Left ventricle myocardium inferior (tissue), 1 donor: Measurements from ENCODE around the gene PPP2R2B. TPM values are rescaled to one million over a fixed set of nuclear protein-coding genes. Genes with fewer than 3 reads are reported as not detected.
"Not testable (repeated sequence)": the region's sequence is repeated elsewhere in the genome, so short reads cannot be mapped to it uniquely, and the experiment has no call there.

Experiments
- DNase-seq: peaks from one replicate; pipeline ENCODE4 v3.0.0-alpha.2; 2020
- H3K27ac ChIP-seq: fragments of 200-600 bp; replicated peaks from 2 replicates; pipeline ENCODE4 v1.8.0; 2021
- H3K27me3 ChIP-seq: fragments of 200-600 bp; 2 replicates; pipeline ENCODE4 v1.8.0; 2021; ENCODE audit warnings: low read depth
- H3K36me3 ChIP-seq: fragments of 200-600 bp; 2 replicates; pipeline ENCODE4 v1.8.0; 2021
- H3K4me1 ChIP-seq: fragments of 200-600 bp; 2 replicates; pipeline ENCODE4 v1.8.0; 2021
- H3K4me3 ChIP-seq: fragments of 200-600 bp; 2 replicates; pipeline ENCODE4 v1.8.0; 2021; ENCODE audit warnings: mild to moderate bottlenecking, moderate library complexity
- H3K9me3 ChIP-seq: fragments of 200-600 bp; replicated peaks from 2 replicates; pipeline ENCODE4 v1.8.0; 2021
- intact Hi-C: fragments of 100-400 bp; cut with micrococcal nuclease; formaldehyde crosslinking; loops from one replicate; pipeline ENCODE4 v1.11.0; 2022
- total RNA-seq: library from RNA; stranded (reverse); fragmentation: NEBNext Ultra II Directional; extraction: Animal tissue kit (Norgen Biotek cat#: 25700); gene quantifications from one replicate; pipeline ENCODE4 v1.2.1, GENCODE V29; 2021
- TF ChIP-seq, protein P1 (sequence below): fragments of 200-600 bp; IDR thresholded peaks from 2 replicates; pipeline ENCODE4 v1.8.0; 2021; ENCODE audit warnings: antibody characterized with exemption, mild to moderate bottlenecking, borderline replicate concordance
- donor health status: DM: no; HTN: yes; CAD: no; lungs with severe emphysema.

PPP2R2B gene
- total RNA-seq, 1 donor from 2014 or later, result 0.11 TPM

DNA sequence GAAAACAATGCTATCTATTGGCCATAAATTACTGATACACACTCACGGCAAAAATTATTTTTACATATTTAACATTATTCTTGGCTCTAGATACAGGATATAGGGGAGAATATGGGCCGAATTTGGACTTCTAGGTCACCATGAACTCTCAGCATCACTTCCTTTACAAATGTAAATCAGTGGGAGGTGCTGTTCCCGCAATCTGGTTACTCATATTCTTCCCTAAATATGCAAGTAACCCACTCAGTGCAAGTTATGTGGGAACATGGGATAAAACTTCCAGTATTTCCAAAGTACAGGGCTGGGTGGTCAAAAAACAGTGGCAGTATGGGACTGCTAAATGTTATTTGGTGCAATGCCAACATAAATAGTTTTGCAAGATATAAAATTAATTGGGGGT is 145.6 kb downstream of the PPP2R2B start:
- Histone ChIP-seq H3K27ac (no peak overlapping the region), H3K36me3 (no peaks in the 10 kb centered on the region), H3K9me3 (peaks cover 29% of the 10 kb centered on the region), H3K4me1 (no peaks in the 10 kb centered on the region), H3K27me3 (no peaks in the 10 kb centered on the region), H3K4me3 (no peak overlapping the region)
- TF ChIP-seq, protein P1, sequence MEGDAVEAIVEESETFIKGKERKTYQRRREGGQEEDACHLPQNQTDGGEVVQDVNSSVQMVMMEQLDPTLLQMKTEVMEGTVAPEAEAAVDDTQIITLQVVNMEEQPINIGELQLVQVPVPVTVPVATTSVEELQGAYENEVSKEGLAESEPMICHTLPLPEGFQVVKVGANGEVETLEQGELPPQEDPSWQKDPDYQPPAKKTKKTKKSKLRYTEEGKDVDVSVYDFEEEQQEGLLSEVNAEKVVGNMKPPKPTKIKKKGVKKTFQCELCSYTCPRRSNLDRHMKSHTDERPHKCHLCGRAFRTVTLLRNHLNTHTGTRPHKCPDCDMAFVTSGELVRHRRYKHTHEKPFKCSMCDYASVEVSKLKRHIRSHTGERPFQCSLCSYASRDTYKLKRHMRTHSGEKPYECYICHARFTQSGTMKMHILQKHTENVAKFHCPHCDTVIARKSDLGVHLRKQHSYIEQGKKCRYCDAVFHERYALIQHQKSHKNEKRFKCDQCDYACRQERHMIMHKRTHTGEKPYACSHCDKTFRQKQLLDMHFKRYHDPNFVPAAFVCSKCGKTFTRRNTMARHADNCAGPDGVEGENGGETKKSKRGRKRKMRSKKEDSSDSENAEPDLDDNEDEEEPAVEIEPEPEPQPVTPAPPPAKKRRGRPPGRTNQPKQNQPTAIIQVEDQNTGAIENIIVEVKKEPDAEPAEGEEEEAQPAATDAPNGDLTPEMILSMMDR, result no peak
- intact Hi-C loops, result no loop called here
- no peak for DNase-seq

DNA sequence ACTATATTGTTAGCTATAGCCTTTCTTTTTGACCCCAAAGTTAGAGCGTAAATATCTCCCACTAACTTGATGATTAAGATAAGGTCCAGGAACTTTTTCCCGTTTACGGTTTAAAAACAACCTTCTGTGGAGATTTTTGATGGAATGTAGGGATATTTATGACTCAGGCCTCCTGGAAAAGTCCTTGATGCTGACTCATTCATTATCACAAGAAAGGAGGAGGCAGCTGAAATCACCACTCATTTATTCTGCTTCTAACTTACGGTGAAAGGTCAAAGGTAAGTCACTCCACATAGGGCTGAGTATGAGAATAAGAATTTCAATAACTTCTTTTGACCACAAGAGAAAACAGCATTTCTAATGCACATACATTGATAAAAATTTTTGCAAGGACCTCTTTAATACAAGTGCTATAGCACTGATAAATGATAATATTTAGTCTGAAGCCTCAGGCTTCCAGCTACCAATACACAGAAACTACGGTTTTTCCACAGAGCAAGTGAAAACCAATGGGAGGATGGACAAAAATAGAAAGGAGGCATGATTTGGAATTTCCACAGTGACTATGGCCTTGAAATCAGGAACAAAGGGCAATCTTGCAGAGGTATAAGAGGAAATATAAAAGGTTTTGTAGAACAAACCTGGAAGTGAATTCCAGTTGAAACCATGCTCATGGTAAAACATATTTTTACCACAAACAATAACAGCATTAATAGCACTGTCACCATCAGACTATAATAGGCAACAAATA is 146.5 kb downstream of the PPP2R2B start:
- no peaks in the 10 kb centered on the region for H3K36me3 ChIP-seq
- TF ChIP-seq, protein P1, result no peak
- H3K27me3 ChIP-seq, result no peaks in the 10 kb centered on the region
- no peak overlapping the region for H3K4me3 ChIP-seq
- DNase-seq, result no peak
- H3K4me1 ChIP-seq, result no peaks in the 10 kb centered on the region
- H3K9me3 ChIP-seq, result peaks cover 29% of the 10 kb centered on the region
- intact Hi-C loops, result no loop called here
- H3K27ac ChIP-seq, result no peak overlapping the region

DNA sequence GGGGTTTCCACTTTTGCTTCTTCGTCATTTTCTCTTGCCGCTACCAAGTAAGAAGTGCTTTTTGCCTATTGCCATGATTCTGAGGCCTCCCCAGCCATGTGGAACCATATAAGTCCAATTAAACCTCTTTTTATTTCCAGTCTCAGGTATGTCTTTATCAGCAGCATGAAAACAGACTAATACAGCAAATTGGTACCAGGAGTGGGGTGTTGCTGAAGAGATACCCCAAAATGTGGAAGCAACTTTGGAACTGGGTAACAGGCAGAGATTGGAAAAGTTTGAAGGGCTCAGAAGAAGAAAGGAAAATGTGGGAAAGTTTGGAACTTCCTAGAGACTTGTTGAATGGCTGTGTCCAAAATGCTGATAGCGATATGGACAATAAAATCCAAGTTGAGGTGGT is 149.8 kb downstream of the PPP2R2B start:
- not testable (repeated sequence) for H3K36me3 ChIP-seq

DNA sequence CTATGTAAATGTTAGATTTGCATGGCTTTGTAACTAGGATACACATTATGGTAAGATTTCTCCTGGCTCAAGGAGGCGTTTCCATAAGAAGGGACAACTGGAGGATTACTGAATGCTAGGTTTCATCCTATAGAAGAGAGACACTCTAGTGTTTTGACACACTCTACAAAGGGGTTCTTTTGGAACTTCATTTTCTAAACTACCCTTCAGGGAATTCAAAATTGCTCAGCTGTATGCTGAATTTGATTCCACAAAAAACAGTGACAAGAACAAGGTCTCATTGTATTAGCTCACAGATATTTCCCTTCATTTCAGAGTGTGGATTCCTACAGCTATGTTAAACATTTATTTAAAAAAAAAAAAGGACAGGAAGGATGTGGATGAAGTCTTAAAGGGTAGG is 151.7 kb downstream of the PPP2R2B start:
- intact Hi-C loops, result no loop called here
- H3K4me3 ChIP-seq, result no peak overlapping the region
- H3K27ac ChIP-seq, result no peak overlapping the region
- DNase-seq, result no peak
- H3K9me3 ChIP-seq, result peaks cover 29% of the 10 kb centered on the region
- H3K4me1 ChIP-seq, result no peaks in the 10 kb centered on the region
- no peaks in the 10 kb centered on the region for H3K36me3 ChIP-seq
- TF ChIP-seq, protein P1, result no peak
- no peaks in the 10 kb centered on the region for H3K27me3 ChIP-seq

More for the DNA sequence above, 149.8 kb downstream of the PPP2R2B start:
- peaks cover 29% of the 10 kb centered on the region for H3K9me3 ChIP-seq
- DNase-seq, H3K4me3 ChIP-seq, H3K27ac ChIP-seq, intact Hi-C loops, H3K4me1 ChIP-seq, H3K27me3 ChIP-seq: not testable (repeated sequence)

DNA sequence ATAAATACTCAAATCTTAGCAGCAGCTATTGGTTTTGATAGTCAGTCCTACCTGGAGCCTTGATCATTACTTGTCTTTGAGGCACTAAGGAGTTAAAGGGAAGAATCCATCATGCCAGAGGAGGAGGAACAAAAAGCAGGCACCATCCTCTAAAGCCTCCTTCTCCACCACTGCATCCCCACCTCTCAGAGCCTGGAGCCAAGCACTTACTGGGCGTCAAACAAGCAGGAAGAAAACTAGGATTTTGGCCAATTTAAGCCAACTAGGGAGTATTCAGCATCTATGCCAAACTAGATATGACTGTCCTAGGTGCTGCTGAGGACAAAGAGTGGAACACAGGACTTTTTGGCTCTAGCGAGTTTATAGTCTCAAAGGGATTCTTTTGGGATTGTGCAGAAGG is 152.5 kb downstream of the PPP2R2B start:
- no peak for DNase-seq
- intact Hi-C loops, result no loop called here

DNA sequence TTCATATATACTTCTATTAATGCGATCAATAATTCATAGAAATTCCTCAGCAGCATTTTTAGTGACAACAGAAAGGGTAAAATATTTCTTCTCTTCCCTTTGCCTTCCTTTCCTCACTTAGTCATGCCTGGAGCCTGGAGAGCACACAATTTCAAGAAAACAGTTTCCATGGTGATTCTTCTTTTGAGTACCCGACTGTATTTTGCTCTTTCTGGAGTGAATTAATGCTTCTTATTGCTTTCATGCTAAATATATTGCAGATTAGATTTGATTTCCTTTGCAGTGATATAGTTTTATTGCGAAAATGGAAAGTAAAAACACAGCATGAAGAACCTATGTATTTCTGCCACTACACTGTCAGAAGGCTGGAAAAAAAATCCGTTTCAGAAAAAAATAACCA is 153.5 kb downstream of the PPP2R2B start:
- Histone ChIP-seq H3K9me3 (peaks cover 20% of the 10 kb centered on the region), H3K27me3 (no peaks in the 10 kb centered on the region), H3K36me3 (no peaks in the 10 kb centered on the region), H3K4me1 (no peaks in the 10 kb centered on the region), H3K27ac (no peak overlapping the region), H3K4me3 (no peak overlapping the region)
- intact Hi-C loops, result no loop called here
- TF ChIP-seq, protein P1, result no peak
- DNase-seq, result no peak

More for the DNA sequence above, 152.5 kb downstream of the PPP2R2B start:
- Histone ChIP-seq H3K36me3 (no peaks in the 10 kb centered on the region), H3K4me3 (no peak overlapping the region), H3K9me3 (peaks cover 29% of the 10 kb centered on the region), H3K27me3 (no peaks in the 10 kb centered on the region), H3K27ac (no peak overlapping the region), H3K4me1 (no peaks in the 10 kb centered on the region)
- TF ChIP-seq, protein P1, result no peak
